K562 treated with DMSO at 1 percent for 24 hours (cell line): ENCODE measurements around the gene OR6S1. TPM values are rescaled to one million over a fixed set of nuclear protein-coding genes. Genes with fewer than 3 reads are reported as not detected.

ENCODE experiments used
- total RNA-seq: library from RNA; unstranded; fragments of 300-600 nt; gene quantifications from 2 replicates; pipeline ENCODE4 v1.2.3, GENCODE V29; 2022; ENCODE audit warnings: low read depth; ENCODE audit not compliant: insufficient read depth

Gene OR6S1, protein sequence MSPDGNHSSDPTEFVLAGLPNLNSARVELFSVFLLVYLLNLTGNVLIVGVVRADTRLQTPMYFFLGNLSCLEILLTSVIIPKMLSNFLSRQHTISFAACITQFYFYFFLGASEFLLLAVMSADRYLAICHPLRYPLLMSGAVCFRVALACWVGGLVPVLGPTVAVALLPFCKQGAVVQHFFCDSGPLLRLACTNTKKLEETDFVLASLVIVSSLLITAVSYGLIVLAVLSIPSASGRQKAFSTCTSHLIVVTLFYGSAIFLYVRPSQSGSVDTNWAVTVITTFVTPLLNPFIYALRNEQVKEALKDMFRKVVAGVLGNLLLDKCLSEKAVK
- not detected in 2 replicates for total RNA-seq

DNA sequence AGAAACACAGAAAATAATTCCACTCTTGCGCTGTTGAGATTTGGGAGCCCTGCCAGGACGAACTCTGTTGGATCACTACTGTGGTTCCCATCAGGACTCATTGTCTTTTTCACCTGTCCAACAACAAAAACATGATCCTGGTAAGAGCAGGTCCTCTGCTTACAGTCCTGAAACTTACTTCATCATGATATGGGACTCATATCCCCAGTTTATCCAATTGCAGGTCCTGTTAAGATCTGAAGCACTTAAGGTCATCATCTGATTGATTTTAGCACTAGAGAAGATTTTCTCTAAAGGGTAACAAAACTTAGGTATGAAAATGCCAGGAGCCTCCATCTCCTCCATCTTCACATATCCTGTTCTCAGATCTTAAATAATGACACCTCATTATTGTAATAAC is at the start of gene OR6S1:
TSS of gene OR6S1 (minus strand) at position 101 of the 400 bp plus-strand sequence. CDS start at position 101, 0 bp downstream.

GRCh38 chr14:20688167-20688839 is 46.8 kb upstream of the OR6S1 start, which contains the start of gene ANG:
ANG (plus strand) TSS chr14:20688764; CDS start chr14:20693565, 4,801 bp downstream.

DNA sequence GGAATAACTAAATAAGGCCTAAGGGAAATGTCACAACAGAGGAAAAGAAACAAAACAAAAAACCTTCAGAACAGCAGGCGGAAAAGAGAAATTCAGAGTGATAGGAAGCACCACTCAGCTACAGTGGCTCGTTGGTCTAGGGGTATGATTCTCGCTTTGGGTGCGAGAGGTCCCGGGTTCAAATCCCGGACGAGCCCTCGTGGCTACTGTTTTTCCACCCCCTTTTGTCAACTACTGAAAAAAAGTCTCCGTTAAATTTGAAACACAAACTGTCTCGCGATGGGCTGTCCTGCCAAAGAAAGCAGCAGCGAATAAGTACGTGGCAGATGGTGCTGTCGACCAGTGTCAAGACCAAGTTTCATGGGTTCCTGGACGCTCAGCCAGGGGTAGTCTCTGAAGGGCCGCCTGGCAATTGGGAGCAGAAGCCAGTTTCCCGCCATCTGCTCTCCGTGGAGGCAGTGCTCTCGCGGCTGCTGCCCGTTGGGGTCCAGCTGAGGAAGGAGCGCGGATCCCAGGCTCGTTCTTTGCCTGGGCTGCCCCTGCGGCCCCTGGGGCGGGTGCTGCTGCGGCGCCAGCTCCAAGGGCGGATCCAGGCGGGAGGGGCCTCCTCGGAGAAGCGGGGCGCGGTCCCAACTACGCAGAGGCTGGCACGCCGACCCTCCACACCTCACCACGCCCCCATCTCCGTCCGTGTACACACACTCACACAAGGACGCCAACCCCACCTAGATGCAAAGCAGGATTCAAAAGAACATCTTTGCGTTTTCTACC is 42.6 kb upstream of the OR6S1 start, which contains the start of gene RNASE4:
TSS of gene RNASE4 (plus strand) at position 670 of the 771 bp plus-strand sequence. CDS start 14,812 bp downstream, outside the sequence.

DNA sequence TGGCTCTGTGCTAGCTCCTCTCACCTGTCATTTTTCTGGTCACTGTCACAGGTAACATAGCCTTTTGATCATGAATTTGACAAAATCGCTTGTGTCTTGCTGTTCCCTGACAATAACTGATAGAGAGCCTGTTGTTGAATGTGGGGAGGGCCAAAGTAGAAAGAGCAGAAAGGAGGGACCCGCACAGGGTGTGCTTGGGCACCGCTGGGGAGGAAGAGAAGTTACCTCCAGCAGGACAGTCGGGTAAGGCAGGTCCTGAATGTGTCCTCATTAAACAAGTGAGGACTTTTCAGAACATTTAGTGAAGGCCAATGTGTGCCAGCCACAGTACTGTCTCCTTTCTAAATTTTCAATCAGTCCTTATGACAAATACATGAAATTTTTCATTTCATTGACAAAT is 50.3 kb downstream of the OR6S1 start, which contains the start of gene RNASE12:
TSS of gene RNASE12 (minus strand) at position 142 of the 400 bp plus-strand sequence. CDS start 653 bp downstream, outside the sequence.

Other genes starting within 250 kb of the OR6S1 start
- 14.2 and 17.7 TPM in 2 replicates for gene TEP1, start 228.2 kb downstream of the OR6S1 start, total RNA-seq
- 0.07 TPM in 1 of 2 replicates, not detected in the other for gene KLHL33, start 205.5 kb downstream of the OR6S1 start, total RNA-seq
- 47.4 and 50.6 TPM in 2 replicates for gene OSGEP, start 186.9 kb downstream of the OR6S1 start, total RNA-seq
- 110 and 122 TPM in 2 replicates for gene APEX1, start 186.5 kb downstream of the OR6S1 start, total RNA-seq
- gene PIP4P1, start 180.3 kb downstream of the OR6S1 start, total RNA-seq = 29.3 and 34.6 TPM in 2 replicates
- 67.6 and 79.5 TPM in 2 replicates for gene PNP, start 172.3 kb downstream of the OR6S1 start, total RNA-seq
- not detected in 2 replicates for gene RNASE10, start 136.2 kb downstream of the OR6S1 start, total RNA-seq
- not detected in 2 replicates for gene RNASE9, start 80.6 kb downstream of the OR6S1 start, total RNA-seq
- not detected in 2 replicates for gene RNASE11, start 53.7 kb downstream of the OR6S1 start, total RNA-seq
- gene RNASE12, start 50.3 kb downstream of the OR6S1 start, total RNA-seq = not detected in 2 replicates
- gene RNASE4, start 42.9 kb upstream of the OR6S1 start, total RNA-seq = 1.3 and 1.7 TPM in 2 replicates
- 1.5 and 2.2 TPM in 2 replicates for gene ANG, start 47.1 kb upstream of the OR6S1 start, total RNA-seq
- gene EDDM3A, start 104.2 kb upstream of the OR6S1 start, total RNA-seq = not detected in 2 replicates
- gene EDDM3B, start 126.7 kb upstream of the OR6S1 start, total RNA-seq = not detected in 2 replicates
- gene RNASE6, start 139.6 kb upstream of the OR6S1 start, total RNA-seq = 1.5 TPM in 1 of 2 replicates, not detected in the other
- gene RNASE1, start 161.2 kb upstream of the OR6S1 start, total RNA-seq = 26.4 and 37.4 TPM in 2 replicates
- not detected in 2 replicates for gene RNASE3, start 249.7 kb upstream of the OR6S1 start, total RNA-seq